ENCODE measurements around the gene SLC15A1.

The SLC15A1 gene, protein sequence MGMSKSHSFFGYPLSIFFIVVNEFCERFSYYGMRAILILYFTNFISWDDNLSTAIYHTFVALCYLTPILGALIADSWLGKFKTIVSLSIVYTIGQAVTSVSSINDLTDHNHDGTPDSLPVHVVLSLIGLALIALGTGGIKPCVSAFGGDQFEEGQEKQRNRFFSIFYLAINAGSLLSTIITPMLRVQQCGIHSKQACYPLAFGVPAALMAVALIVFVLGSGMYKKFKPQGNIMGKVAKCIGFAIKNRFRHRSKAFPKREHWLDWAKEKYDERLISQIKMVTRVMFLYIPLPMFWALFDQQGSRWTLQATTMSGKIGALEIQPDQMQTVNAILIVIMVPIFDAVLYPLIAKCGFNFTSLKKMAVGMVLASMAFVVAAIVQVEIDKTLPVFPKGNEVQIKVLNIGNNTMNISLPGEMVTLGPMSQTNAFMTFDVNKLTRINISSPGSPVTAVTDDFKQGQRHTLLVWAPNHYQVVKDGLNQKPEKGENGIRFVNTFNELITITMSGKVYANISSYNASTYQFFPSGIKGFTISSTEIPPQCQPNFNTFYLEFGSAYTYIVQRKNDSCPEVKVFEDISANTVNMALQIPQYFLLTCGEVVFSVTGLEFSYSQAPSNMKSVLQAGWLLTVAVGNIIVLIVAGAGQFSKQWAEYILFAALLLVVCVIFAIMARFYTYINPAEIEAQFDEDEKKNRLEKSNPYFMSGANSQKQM

DNA sequence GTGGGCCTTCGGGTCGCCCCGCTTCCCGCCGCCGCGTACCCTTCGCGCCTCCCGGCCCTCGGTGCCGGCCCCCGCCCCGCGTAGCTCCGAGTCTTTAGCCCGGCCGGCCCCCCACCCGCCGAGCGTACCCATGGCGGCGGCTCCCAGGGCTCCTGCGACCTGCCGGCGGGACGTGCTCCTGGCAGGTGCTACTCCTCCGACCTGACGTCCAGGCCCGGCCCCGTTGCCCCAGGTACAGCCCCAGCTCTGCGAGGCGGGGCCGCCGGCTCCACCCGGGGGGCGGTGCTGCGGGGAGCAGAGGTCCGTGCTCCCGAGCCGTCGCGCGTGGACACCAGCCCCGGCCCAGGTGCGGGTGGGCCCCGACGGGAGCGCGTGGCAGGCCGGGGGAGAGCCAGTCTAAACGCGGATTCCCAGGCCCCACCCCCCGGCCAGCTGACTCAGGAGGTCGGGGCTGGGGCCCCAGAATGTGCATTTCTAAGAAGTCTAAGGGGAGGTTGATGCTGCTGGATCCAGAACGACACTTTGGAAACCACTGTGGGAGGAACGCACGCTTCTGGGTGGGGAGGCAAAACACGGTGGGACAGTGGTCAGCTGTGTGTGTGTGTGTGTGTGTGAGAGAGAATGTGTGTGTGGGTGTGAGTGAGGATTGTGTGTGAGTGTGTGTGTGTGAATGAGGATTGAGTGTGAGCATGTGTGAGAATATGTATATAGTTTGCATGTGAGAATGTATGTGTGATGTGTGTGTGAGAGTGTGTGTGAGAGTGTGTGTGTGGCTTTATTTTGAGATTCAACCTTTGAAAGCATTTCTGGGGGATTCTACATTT lies at the start of gene SLC15A1:
Gene SLC15A1 (minus strand): TSS at position 206 of the 824 bp plus-strand sequence. CDS start 74 bp downstream, at position 132.
- FAIRE-seq (no peak), DNase-seq (ENCODE audit: insufficient read length, low spot score) (no peak)

DNA sequence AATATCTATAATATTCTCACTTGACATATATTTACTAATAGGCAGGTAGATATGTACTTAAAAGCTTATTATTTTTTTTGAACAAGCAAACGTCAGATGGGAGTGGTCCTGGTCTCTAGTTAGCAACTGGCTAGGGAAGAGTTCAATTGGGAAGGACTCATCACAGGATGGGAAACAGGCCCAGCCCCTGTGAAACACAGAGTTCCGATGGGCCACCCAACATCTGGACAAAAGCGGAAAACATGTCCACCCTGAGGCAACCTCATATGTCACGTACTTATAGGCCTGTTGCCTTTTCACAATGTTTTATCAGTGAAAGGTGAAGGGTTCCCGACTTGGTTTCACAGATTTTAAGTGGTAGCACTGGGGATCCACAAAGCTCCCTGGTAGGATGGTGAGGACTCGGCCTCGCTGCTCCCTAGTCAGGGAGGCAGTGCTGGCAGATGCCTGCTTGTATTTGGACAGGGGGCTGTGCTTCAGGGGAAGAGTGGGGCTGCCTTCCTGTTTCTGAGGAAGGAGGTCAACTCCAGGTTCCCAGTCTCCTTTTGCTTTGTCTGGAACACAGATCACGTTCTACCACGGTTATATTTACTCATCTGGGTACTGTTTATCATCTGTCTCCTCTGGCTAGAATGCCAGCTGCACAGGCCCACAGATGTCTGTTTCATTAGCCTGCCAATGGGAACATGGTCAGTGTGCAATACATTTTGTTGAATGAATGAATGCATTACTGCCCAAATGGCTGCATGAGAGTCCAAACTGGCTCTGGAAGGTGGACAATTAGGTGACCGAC lies 49.4 kb upstream of the SLC15A1 start:
- FAIRE-seq = no peak
- DNase-seq (ENCODE audit: insufficient read length, low spot score) = no peak

DNA sequence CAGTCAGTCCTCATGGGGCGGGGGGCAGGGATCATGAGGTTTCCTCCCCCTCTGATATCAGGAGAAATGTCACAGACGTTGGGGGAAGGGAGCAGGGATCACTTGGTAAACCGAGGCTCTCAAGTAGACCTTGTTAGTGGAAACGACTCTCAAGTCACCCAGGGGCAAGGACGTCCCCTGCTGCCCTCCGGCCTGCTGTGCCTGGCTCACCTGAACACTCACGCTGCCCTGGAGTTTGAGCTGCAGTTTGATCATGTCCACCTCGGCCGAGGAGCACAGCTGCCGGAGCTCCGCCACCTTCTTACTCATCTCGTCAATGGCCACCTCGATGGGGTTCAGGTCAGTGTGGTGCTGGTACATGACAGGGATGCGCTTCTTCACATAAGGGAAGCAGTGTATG lies 47.6 kb upstream of the SLC15A1 start:
- DNase-seq (ENCODE audit: insufficient read length, low spot score) (no peak), FAIRE-seq (no peak)

DNA sequence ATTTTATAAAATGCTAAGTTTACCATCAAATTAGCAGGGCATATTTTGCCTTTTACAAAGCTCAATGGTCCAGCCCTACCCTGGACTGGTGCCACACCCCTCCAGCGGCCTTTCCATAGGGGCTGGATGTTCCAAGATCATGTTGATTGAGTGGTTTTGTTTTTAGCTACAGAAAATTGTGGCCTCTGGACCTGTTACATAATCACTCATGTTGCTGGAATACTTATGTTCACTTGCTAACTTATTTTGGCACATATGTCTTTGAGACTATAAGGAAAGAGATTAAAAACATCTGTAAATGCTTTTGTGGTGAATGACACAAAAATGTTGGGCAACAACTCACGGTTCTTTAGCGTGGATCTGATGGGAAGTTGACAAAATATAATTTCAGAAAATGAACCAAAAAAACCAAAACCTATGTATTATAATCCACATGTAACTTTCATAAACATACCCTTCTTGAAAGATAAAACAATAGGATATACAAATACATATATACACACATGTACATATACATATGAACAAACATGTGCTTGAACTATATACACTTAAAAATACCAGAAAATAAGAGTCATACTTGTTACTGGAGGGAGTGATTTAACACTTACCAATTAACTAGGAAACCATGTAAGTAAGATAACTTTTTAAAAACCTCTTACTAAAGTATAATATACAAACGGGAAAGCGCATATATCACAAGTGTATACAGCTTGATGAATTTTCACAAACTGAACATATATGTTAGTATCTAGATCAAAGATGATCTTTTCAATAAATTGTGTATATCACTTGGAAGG lies 46.6 kb upstream of the SLC15A1 start:
- FAIRE-seq (no peak), DNase-seq (ENCODE audit: insufficient read length, low spot score) (no peak)

DNA sequence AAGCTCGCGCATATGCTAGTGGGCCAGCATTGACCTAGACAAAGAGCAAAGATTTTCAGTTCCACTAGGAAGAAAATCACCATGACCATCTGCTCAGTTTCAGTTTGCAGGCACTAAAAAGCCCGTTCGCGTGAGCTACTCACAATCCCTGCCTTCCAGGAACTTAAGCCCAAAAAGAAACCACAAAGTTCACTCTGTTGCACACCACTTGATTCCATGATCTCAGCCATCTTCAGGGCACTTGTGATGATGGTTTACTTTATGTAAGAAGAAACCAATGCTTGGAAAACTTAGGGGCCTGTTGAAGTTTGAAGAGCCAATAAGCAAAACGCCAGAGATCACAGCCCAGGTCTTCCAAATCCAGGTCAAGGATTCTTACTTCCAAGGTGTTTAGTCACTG lies 45.0 kb upstream of the SLC15A1 start:
- FAIRE-seq = no peak
- no peak for DNase-seq (ENCODE audit: insufficient read length, low spot score)

DNA sequence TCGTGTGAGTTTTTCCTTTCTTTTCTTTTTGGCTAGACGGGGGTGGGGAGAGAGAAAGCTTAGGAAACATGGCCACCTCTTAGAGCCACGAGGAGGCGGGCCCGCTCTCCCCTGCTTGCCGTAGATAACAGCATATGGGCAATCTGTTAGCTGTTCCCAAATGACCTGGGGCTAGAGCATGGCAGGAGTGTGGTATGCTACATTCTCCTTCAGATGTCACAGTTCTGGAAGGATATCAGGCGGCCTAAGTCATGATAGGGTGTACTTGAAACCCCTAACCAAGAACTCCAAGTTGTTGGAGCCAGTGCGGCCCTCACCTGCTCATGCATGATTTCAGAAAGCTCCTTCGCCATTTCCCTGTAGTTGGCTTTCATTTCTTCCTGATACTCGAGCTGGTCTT lies 44.3 kb upstream of the SLC15A1 start:
- DNase-seq (ENCODE audit: insufficient read length, low spot score) (no peak), FAIRE-seq (no peak)

DNA sequence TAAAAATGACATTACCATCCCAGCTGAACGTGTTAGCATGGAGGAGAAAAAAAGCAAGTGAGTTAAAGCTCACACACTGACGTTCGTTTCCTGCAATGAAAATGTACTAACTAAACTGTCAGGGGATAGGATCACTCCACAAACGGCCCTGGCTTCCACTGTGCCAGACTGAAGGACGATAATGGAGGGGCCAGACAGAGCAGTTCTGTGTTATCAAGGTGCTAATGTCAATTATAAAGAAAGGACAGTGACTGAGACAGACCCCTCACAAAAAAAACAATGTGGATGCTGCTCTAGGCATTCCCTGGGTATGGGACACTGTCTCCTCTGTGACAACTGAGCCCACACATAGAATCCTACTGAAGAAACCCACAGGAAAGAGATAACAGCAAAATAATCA lies 43.7 kb upstream of the SLC15A1 start:
- DNase-seq (ENCODE audit: insufficient read length, low spot score) = no peak
- FAIRE-seq = no peak

DNA sequence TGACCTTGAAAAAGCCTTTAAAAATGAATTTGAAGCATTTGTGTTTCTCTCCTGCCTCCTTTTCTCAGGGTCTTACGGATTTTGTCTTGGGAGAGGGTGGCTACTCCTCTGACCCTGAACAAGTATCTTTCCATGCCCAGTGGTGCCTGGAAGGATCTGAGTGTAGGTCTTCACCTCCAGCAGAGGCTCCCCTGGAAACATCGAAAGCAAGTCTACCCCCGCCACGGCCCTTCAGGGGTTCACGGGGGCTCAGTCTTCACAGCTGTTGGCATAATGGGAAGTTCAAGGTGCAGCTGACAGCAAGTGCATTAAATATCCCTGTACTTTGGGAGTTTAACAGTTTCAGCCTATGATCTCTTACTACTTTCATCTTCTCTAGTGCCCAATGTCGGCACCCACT lies 42.7 kb upstream of the SLC15A1 start:
- no peak for FAIRE-seq
- no peak for DNase-seq (ENCODE audit: insufficient read length, low spot score)

DNA sequence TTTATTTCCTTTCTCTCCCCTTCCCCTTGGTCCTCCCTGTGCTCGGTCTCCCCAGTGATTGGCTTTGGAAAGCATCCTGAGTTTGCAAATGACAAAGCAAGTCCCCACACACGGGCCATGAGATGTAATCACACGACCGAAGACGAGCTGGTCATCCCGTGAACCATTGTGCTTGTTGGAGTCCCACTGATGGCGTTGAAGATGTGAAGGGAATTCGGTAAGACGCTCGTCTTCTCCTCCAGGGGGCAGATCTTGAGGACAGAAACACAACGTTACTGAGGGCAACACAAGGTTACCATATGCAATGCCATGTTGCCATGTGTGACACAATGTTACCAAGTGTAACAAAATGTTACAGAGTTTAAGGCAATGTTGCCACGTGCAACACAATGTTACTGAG lies 42.0 kb upstream of the SLC15A1 start:
- FAIRE-seq (no peak), DNase-seq (ENCODE audit: insufficient read length, low spot score) (no peak)

DNA sequence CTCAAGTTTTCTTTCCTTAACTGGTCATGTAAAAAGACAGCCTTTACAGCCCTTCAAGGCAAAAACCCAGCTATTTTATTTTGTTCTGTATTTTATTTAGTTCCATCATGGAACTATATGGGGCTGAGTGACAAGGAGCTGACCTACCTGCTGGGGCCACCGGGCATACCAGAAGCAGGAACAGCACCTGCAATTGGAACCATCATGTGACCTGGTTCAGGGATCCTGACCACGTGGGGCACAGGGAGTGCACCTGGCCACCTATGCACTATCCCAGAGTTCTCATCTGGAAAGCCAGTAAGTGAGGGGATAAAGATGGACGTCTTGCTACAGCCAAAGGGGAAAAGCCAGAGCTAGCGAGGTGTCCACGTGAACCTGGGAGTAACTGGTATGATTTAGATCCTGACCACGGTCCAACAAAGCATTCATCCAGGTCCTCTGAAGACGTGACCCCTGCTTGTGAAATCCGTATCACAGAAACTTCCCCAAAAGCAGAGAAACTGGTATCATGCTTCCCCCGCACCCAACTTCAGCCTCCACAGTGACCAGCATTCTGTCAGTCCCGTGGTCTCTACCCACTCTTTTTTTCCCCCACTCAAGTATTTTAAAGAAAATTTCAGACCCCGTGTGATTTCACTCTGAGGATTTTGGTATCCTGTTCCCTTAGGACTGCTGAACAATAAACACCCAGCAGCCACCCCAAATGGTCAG lies 40.5 kb upstream of the SLC15A1 start:
- no peak for FAIRE-seq
- DNase-seq (ENCODE audit: insufficient read length, low spot score) = no peak

DNA sequence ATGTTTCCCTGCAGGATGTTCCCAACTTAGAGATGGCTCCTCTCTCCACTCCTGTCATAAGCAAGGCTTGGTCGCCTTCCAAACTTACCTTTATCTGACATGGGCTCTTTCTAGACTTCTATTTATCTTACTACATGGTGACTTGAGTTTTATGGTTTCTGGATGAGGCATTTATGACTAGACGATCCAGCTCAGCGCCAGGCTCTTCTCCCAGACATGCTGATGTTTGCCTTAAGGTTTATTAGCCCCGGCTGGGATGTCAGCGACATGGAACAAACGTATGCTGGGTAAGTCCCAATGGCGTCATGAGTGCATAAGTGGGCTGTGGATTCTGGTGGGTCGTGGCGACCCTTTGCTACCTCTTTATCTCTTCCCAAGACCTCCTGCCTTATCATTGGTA lies 39.8 kb upstream of the SLC15A1 start:
- no peak for DNase-seq (ENCODE audit: insufficient read length, low spot score)
- no peak for FAIRE-seq

DNA sequence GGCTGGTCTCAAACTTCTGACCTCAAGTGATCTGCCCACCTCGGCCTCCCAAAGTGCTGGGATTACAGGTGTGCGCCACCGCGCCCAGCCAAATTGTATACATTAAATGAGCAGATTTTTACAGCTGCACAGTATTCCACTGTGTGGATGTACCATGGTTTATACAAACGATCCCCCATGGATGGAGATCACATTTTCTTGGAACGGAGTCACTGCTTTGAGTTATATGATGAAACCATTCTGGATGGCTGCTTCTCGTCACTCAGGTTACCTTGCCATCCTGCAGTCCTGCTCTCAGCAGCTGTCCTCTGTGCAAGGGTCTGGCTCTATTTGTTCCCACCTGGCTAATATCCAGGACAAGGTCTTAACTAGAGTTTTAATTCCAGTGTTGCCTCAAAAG lies 39.1 kb upstream of the SLC15A1 start:
- FAIRE-seq (no peak), DNase-seq (ENCODE audit: insufficient read length, low spot score) (no peak)

DNA sequence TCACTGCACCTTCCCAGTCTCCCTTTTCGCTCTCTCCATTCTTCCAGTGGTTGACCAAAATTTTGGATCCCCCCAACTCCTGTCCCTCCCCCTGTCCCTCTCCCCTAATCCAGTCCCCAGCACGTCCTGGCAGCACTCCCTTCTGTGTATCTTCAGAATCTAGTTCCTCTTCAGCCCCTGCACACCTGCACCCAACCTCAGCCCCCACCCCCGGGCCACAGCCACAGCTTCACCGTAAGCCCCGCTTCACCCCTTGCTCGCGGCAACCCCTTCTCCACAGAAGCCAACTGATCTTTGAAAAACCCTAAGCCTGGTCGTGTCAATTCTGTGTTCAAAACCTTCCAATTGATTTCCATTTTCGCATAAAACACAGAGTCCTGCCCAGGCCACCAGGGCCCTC lies 35.5 kb upstream of the SLC15A1 start:
- DNase-seq (ENCODE audit: insufficient read length, low spot score) (no peak), FAIRE-seq (no peak)

DNA sequence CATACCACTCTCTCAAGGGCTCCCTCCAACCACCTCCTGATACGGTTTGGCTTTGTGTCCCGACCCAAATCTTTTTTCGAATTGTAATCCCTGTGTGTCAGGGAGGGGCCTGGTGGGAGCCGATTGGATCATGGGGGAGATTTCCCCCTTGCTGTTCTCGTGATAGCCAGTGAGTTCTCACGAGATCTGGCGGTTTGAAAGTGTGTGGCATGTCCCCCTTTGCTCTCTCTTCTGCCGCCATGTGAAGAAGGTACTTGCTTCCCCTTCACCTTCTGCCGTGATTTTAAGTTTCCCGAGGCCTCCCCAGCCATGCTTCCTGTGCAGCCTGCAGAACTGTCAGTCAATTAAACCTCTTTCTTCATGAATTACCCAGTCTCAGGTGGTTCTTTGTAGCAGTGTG lies 34.7 kb upstream of the SLC15A1 start:
- no peak for FAIRE-seq

DNA sequence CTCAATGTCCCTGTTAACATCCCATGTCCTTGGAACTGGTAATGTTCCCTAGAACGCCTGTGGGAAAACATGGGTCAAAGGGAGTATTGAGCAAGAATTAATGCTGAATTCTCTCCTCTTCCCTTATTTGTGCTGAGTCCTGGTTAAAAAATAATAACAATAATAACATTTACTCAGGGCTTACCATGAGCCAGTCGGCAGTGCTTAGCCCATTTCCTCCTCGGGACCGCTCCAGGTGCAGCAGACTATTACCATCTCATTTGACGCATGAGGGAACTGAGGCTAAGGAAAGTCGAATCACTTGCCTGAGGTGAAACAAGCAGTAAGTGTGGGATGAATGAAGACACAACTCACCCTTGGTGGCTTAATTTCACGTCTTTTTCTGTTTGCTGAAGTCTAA lies 33.6 kb upstream of the SLC15A1 start:
- FAIRE-seq = no peak

More for the DNA sequence above, 34.7 kb upstream of the SLC15A1 start:
- DNase-seq (ENCODE audit: insufficient read length, low spot score) = no peak

DNA sequence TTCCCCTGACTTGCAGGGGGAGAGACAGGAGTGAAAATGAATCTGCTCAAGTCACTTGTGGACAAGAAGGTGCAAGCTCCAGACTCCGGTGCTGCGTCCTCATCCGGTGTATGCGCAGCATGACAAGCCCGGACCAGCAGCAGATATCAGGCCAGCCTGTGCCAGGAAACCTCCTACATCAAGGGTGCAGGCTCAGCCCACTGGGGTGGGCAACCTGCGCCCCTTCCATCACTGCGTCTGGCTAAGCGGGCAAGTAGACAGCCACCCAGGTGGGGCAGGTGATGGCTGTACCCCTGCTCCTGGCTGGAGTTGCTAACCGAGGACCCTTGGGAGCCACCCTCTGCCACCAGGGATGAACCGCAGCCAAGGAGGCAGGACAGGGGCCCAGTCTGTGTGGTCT lies 32.9 kb upstream of the SLC15A1 start:
- DNase-seq (ENCODE audit: insufficient read length, low spot score) (no peak), FAIRE-seq (no peak)

More for the DNA sequence above, 33.6 kb upstream of the SLC15A1 start:
- DNase-seq (ENCODE audit: insufficient read length, low spot score) = no peak

DNA sequence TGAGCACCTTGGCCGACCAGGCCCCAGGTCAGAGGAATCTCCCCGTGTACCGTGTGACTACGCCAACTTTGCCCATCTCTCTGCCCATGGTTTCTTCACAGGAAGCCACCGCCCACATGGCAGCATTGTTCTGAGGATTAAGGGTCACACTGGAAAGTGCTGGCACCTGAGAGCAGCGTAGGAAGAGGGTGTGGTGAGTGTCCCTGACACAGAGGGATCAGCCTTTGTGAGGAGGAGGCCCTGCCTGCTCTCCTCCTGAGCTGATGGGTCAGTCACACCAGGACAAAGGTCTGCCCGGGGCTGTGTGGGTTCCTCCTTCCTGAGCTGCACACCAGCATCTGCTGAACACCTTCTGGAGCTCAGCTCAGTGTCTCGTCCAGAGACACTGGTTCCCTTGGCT lies 32.2 kb upstream of the SLC15A1 start:
- no peak for DNase-seq (ENCODE audit: insufficient read length, low spot score)
- FAIRE-seq = no peak

DNA sequence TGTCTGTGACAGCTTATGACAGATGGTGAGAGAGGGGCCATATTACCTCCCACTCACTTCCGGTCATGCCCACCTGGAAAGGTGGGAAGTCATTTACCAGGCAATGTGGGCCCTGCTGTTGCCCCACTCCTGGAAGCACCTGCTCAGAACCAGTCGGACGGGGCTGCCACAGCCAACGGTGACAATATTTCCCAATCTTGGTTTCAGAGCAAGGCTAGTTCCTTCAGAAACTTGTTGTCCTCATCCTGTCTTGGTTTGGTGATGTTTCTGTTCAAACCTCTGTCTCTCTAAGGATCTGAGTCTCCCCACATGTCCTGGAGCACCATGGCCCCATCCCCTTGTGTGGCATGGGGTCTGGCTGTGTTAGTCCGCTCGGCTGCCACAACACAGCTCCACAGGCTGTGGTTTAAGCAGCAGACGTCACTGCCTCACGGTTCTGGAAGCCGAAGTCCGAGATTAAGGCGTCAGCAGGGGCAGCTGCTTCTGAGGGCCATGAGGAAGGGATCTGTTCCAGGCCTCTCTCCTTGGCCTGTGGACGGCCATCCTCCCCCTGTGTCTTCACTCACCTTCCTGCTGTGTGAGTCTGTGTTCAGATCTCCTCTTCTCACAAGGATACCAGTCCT lies 31.5 kb upstream of the SLC15A1 start:
- no peak for FAIRE-seq
- DNase-seq (ENCODE audit: insufficient read length, low spot score) = no peak

DNA sequence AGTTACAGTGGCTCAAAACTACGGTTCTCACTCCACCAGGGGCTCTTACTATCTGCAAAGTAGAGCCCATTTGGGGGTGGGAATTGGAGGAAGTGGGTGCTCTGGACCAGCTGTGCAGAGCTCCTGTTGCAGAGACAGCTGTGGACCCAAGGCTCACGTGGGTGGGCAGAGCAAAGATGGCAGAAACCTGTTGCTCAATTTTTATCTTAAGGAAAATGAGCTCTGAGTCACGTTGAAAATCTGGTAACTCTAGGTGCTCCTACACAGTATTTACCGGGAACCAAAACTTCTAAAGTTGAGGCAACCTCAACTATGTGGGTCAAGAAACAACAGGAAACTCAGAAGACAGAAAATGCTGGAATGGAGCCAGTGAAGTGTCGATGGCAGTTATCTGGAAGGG lies 30.2 kb upstream of the SLC15A1 start:
- DNase-seq (ENCODE audit: insufficient read length, low spot score) = no peak
- no peak for FAIRE-seq
